ENCODE measurements around the gene GFOD2.
"Not testable (repeated sequence)": the region's sequence is repeated elsewhere in the genome, so short reads cannot be mapped to it uniquely, and the experiment has no call there.

Gene GFOD2

DNA sequence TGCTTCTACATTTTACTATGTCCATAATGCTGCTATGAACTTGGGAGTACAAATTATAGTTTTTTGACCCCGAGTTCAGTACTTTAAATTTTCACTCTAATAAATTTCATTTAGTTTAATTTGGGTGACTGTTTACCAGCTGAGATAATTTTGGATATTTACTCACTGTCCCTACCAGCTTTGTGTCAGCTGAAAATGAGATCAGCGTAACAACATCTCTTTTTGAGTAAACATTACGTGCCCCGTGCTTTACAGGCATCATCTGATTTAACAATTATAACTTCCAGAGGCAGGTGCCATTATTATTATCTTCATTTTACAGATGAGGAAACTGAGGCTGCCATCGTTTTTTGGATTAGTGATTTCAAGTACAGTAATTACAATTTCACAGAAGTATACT lies 15.0 kb downstream of the GFOD2 start:
- no peak for DNase-seq (ENCODE audit: low read depth in 1 of 2, low spot score in 1 of 2)

DNA sequence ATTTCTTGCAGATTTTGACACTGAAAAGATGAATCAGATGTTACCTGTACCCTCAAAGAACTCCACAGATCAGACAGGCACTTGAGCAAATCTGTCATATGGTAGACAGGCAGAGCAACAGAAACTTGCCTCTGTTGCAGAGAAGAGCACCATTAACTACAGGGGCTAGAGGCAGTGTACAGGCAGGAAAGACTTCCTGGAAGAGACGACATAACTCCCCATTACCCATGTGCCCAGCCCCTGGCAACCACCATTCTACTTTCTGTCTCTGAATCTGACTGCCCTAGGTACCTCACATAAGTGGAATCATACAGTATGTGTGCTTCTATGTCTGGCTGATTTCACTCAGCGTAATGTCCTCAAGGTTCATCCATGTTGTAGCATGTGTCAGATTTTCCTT lies 15.5 kb downstream of the GFOD2 start:
- DNase-seq (ENCODE audit: low read depth in 1 of 2, low spot score in 1 of 2), result no peak

DNA sequence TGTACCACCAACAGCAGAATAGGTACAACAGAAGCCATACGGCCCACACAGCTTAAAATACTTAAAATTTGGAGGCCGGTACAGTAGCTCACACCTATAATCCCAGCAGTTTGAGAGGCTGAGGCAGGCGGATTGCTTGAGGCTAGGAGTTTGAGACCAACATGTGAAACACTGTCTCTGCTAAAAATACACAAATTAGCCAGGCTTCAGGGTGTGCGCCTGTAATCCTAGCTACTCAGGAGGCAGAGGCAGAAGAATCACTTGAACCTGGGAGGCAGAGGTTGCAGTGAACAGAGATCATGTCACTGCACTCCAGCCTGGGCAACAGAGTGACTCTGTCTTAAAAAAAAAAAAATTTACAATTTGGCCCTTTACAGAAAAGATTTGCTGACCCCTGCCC lies 17.0 kb downstream of the GFOD2 start:
- no peak for DNase-seq (ENCODE audit: low read depth in 1 of 2, low spot score in 1 of 2)

- DNase-seq (ENCODE audit: low read depth in 1 of 2, low spot score in 1 of 2), result no peak
These were observed 17.7 kb downstream of the GFOD2 start for GRCh38 chr16:67701420-67701819.

DNA sequence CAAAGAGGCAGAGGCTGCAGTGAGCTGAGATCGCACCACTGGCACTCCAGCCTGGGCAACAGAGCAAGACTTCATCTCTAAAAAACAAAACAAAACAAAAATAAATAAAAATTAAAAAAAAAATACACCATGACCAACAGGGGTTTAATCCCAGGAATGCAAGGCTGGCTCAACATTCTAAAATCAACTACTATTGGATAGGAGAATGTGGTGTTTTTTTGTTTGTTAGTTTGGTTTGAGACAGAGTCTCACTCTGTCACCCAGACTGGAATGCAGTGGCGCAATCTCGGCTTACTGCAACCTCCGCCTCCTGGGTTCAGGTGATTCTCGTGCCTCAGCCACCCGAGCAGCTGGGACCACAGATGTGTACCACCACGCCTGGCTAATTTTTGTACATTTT lies 19.9 kb downstream of the GFOD2 start:
- no peak for DNase-seq (ENCODE audit: low read depth in 1 of 2, low spot score in 1 of 2)

GRCh38 chr16:67697422-67698185 lies 21.5 kb downstream of the GFOD2 start:
- DNase-seq (ENCODE audit: low read depth in 1 of 2, low spot score in 1 of 2), result no peak

DNA sequence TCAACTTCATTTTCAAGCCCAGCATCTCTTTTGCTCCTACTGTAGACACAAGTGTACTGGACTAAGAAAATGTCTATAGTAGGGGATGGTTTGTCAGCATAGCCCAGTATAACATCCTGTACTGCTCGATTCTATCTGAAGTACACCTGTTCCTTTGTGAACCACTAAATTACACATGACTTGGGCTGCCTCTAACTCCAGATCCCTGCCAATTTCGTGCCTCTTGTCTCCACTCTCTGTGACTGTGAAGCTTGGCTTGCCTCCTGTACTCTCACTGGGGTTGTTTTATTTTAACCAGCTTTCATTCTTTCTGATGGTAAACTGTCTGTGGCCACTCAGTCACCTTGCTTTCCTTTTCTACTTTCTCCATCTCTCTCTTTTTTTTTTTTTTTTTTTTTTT lies 24.5 kb downstream of the GFOD2 start:
- no peak for DNase-seq (ENCODE audit: low read depth in 1 of 2, low spot score in 1 of 2)

- not testable (repeated sequence) for DNase-seq (ENCODE audit: low read depth in 1 of 2, low spot score in 1 of 2)
These were observed 25.4 kb downstream of the GFOD2 start for GRCh38 chr16:67693517-67694285.

GRCh38 chr16:67685388-67686112 lies 33.6 kb downstream of the GFOD2 start:
- DNase-seq (ENCODE audit: low read depth in 1 of 2, low spot score in 1 of 2), result no peak

- no peak for DNase-seq (ENCODE audit: low read depth in 1 of 2, low spot score in 1 of 2)
These were observed 35.3 kb downstream of the GFOD2 start for GRCh38 chr16:67683767-67684166.

DNA sequence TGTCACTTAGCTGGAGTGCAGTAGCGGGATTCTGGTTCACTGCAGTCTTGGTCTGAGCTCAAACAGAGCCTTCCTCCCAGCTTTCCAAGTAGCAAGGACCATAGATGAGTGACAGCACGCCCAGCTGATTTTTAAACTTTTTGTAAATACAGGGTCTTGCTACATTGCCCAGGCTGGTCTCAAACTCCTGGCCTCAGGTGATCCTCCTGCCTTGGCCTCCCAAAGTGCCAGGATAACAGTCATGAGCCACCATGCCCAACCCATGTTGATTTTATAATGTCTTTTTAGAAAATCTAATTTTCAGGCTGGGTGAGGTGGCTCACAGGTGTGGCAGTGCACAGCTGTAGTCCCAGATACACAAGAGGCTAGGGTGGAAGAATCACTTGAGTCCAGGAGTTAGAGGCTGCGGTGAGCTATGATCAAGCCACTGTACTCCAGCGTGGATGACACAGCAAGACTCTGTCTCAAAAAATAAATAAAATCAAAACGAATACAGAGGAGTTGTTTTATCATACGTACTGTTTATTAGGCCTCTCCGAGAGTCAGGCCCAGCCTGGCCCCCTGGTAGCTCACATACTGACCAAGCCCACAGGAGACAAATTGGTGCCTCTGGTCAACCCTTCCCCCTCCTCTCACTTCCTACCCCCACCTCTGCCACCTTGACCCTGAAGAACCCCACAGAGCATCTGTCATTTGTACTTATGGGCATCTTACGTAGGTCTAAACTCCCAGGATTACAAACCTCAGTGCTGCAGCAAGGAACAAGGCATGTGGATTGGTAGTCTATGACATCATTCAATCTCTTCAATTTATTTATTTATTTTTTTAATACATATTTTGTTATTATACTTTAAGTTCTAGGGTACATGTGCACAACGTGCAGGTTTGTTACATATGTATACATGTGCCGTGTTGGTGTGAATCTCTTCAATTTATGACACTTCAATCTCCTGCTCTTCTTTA lies 38.9 kb downstream of the GFOD2 start:
- DNase-seq (ENCODE audit: low read depth in 1 of 2, low spot score in 1 of 2), result no peak

- no peak for DNase-seq (ENCODE audit: low read depth in 1 of 2, low spot score in 1 of 2)
These were observed 40.6 kb downstream of the GFOD2 start for GRCh38 chr16:67678354-67679023.

DNA sequence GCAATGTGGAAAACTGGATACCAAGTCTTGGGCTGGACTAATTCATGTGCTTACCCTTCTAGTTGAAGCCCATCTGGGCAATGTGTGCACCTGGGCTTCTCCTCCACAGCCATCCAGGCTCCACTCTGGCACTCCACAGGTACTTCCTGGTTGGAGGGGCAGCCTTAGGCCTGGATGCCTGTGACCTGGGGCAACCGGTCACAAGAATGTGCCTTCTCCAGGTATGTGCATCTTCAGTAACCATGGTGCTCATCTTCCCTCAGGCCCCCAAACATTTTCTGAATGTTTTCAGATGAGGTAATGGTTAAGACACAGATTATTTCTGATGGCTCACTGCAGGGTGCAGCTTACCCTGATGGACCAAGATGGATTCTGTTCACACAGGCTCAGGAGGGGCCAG lies 41.4 kb downstream of the GFOD2 start:
- no peak for DNase-seq (ENCODE audit: low read depth in 1 of 2, low spot score in 1 of 2)

DNA sequence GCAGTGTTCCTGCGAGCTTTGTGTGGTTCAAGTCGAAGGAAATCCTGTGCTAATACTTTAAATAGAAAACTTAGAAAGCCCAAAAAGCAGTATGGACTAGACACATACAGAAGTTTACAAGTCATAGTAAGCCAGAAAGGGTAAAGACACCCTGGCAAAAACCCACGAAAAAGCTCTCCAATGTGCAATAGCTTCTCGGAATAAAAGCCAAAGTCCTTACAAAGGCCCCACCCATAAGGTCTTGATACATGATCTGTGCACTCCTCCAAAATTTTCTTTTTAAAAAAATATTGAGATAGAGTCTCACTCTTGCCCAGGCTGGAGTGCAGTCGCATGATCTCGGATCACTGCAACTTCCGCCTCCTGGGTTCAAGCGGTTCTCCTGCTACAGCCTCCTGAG lies 42.2 kb downstream of the GFOD2 start:
- no peak for DNase-seq (ENCODE audit: low read depth in 1 of 2, low spot score in 1 of 2)

- DNase-seq (ENCODE audit: low read depth in 1 of 2, low spot score in 1 of 2), result no peak
These were observed 42.6 kb downstream of the GFOD2 start for GRCh38 chr16:67676516-67676915.

DNA sequence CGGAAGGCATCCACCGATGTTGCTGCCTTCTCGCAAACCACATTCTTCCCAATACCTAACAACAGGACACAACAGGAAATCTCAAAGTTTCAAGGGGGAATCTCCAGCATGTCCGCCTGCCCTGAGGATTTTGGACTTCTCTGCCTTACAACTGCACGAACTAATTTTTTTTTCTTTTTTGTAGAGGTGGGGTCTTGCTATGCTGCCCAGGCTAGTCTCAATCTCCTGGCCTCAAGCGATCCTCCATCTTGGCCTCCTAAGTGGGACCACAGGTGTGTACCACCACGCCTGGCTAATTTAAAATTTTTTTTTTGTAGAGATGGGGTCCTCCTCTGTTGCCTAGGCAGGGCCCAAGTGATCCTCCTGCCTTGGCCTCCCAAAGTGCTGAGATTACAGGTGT lies 43.1 kb downstream of the GFOD2 start:
- DNase-seq (ENCODE audit: low read depth in 1 of 2, low spot score in 1 of 2), result no peak

DNA sequence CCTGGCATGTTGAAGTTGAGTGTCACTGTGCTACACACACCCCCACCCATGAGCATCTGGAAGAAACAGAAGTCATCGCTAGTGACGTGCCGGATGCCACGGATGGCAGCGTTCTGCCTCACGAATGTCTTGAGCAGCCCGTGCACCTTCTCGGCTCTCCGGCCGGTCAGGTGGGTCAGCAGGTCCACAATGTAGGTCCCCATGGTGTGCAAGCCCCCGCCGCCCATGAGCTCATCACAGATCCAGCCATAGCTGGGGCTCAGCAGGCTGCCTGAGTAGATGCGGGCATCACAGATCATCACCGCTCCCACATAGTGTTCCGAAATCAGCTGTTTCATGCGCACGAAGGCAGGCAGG lies 43.6 kb downstream of the GFOD2 start:
- no peak for DNase-seq (ENCODE audit: low read depth in 1 of 2, low spot score in 1 of 2)

DNA sequence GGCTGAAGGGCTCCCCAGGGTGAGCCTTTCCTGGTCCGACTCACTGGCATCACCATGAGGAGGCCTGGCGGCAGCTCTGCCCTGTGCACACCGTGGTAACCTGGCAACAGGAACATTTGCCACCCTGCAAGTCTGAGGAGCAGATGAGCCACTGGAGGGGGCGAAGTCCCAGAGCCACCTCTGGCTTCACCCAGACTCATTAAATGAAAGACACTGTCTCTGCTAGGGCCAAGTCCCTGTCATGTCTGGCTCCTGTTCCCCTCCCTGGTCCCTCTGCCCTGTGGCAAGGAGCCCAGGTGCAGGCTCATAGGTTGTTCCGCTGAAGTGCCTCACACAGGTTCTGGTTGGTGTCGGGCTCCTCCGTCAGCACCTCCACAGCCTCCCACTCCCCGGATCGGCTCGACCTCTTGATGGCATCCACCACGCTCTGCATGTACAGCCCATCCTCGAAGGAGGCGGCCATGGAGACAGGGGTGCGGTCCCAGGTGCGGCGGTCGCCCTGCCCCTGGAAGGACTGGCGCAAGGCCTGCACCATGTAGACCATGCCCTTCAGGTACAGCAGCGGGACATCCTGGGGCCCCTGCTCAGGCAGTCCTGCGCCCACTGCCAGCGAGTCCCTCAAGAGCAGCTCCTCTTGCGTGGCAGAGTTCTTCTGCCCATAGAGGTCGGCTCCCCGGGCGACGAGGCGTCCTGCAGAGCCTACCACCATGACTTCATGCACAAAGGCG lies 44.1 kb downstream of the GFOD2 start:
- no peak for DNase-seq (ENCODE audit: low read depth in 1 of 2, low spot score in 1 of 2)

- DNase-seq (ENCODE audit: low read depth in 1 of 2, low spot score in 1 of 2), result no peak
These were observed 45.2 kb downstream of the GFOD2 start for GRCh38 chr16:67673712-67674580.

Measured in stimulated activated CD4-positive, alpha-beta T cell treated with anti-CD3 and anti-CD28 coated beads, Interleukin-15, amount 100 ng/mL, for 1 hour (primary cell).